Subcutaneous adipose tissue (tissue), 4 donors: Measurements from ENCODE around the gene PJA1. TPM values are rescaled to one million over a fixed set of nuclear protein-coding genes. Genes with fewer than 3 reads are reported as not detected.

Experiments used
- CTCF ChIP-seq: fragments of 450-650 bp; IDR thresholded peaks from one replicate; pipeline ENCODE4 v1.5.1; 2016; ENCODE audit warnings: low read depth, mild to moderate bottlenecking, control low read depth, antibody characterized with exemption, moderate library complexity
- total RNA-seq, 4 donors: library from RNA; depleted of rRNA; stranded (reverse); fragments of >200 nt; gene quantifications; one replicate each; pipeline ENCODE4 v1.1.0, GENCODE V29; 2016

Gene PJA1
- total RNA-seq, 4 donors from 2014 or later: 37.2 to 62.8 (median 48.3) TPM

- no peak for TF ChIP-seq CTCF
Observed at GRCh38 chrX:69140837-69141236, 24.4 kb downstream of the PJA1 start.

GRCh38 chrX:69139516-69139915 lies 25.7 kb downstream of the PJA1 start:
- TF ChIP-seq CTCF: no peak

GRCh38 chrX:69138512-69138911 lies 26.7 kb downstream of the PJA1 start:
- no peak for TF ChIP-seq CTCF

- no peak for TF ChIP-seq CTCF
Observed at GRCh38 chrX:69138118-69138390, 27.2 kb downstream of the PJA1 start.

- TF ChIP-seq CTCF: no peak
Observed at GRCh38 chrX:69137371-69138117, 27.7 kb downstream of the PJA1 start.

GRCh38 chrX:69136546-69137331 lies 28.5 kb downstream of the PJA1 start:
- TF ChIP-seq CTCF: no peak

GRCh38 chrX:69133921-69134542 lies 31.2 kb downstream of the PJA1 start:
- no peak for TF ChIP-seq CTCF
